IPS-NIHi7 (cell line): ENCODE measurements around the gene SLC38A10.

Experiments
- DNase-seq: peaks from one replicate; pipeline ENCODE4 v3.0.0; 2012; ENCODE audit warnings: mixed read lengths; ENCODE audit errors: extremely low spot score

Gene SLC38A10

DNA sequence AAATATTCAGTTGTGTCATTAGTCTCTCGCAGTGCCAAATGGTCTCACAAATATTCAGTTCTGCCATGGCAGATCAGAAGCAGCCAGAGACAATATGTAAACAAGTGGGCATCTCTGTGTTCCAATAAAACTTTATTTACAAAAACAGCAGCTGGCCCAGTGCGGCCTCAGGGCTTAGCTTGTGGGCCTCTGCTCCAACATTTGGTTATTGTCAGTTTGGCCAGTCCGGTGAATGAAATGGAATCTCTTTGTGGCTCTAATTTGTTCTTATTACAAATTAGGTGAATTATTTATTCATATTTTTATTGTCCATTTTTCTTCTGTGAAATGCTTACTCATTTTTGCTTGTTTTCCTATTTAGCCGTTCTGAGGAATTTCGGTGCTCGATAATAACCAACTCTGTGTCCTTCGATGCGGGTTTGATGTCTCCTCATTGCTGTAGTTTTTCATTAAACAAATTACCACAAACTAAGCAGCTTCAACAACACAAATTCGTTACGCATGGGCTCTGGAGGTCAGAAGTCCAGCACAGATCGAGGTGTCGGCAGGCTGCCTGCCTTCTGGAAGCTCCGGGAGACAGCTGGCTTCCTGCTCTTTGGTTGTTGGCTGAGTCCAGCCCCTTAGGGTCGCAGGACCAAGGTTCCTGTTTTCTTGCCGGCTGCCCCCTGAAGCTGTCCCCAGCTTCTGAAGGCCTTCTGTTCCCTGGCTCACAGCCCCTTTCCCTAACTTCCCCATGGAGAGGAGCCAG, 4.1 kb upstream of the SLC38A10 start:
- no peak for DNase-seq

DNA sequence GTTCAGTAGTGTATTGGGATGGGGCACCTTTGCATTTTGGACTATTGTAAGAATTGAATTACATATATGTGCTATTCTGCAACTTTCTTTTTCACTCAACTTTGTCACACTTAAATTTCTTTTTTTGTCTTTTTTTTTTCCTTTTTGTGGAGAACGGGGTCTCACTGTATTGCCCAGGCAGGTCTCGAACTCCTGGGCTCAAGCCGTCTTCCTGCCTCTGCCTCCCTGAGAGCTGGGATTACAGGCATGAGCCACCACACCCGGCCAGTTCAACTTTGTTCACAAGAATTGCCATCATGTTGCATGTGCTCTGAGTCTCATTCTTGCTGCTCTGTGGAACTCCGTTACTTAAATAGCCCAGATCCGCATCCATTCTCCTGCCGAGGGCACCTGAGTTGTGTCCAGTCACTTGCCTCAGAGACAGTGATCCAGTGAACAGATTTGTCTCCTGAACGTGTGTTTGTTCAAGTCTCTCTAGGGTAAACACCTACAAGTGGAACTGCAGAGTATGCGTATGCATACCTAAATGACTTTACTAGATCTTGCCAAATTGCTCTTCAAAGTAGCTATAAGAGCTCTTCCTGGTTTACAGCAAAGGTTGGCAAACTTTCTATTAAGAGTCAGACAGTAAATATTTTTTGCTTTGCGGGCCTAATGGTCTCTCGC, 3.4 kb upstream of the SLC38A10 start:
- DNase-seq, result no peak

DNA sequence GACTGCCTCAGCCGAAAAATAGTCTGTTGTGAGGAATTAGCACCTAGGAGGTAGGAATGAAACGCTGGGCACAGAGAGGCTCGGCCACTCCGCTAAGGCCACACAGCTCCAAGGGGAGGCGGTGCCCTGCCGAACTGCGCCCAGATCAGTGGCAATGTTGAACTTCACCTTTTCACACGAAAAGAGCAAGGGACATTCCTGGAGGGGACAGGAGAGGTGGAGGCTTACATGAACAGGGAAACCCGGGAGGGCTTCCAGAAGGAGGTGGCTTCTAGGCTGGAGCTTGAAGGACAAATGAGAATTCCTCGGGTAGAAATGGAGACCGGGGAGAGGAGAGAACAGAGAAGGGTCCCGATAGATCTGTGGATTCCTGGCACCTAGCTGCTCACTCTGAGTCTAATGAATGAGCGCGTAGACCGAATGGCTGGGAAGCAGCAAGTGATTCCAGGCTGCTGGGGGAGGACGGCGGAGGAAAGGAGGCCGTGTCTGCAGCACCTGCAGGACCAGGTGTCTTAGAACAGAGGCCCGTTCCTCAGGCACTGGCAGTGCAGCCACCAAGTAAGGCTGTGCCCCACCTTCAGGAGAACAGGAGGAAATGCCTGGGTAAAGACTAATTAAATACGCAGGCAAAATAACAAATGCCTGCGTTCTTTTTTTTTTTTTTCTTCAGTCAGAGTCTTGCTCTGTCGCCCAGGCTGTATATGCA, 722 bp upstream of the SLC38A10 start:
- peak; percentile 75 for DNase-seq

DNA sequence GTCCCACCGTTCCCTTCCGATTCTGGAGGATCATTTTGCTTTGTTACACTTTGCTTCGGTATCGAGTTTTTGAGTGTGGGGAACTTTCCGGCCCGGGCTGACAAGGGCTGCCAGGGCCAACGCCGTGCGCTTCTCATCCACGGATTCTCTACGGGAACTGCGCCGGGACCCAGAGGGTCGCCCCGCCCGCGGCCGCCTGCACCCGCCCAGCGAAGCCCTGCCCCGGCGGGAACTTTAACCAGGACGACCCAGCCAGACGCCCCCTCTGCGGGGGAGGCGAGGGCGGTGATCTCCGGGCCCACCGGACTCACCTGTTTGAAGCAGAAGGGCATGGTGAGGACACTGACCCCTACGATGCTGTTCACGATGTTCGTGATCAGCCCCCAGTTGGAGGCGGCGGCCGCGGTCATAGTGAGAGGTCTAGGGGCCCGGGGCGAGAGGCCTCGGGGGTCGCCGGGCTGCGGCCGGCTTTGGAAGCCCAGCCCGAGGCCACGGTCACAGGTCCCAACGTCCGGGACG, 536 bp downstream of the SLC38A10 start:
- no peak for DNase-seq

DNA sequence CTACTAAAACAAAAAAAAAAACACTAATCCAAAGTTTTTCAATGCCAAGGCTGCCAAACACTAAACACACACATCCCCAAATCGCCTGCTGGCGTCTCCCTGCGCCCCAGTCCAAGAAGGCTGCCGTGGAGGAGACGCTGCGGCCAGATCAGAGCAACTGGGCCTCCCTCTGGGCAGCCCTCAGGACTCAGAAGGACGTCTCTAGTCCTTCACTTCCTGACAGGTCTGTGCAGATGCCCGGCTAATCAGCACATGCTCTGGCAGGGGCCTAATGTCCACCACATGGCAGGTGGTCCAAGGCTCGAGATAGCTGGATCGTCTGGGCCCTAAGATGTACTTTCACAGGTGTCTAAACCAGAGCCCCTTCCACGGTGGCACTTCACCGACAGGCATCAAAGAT, 2.7 kb downstream of the SLC38A10 start:
- DNase-seq, result no peak

DNA sequence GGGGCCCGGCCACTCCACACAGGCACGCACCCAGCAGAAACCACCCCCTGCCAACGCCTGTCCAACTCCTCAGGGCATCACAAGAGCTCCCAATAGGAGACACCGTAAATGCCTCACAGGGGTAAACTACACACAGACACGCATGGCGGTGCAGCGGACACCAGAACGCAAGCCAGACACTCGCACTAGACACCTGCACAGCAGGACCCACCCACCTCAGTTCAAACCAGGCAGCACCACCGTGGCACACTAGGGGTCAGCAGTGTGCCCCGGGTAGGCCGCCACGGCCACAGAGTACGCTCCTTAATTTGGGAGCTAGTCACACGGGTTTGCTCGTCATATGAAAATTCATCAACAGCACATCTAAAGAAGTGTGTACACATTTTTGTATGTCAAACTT, 3.4 kb downstream of the SLC38A10 start:
- DNase-seq, result peak; percentile 89

DNA sequence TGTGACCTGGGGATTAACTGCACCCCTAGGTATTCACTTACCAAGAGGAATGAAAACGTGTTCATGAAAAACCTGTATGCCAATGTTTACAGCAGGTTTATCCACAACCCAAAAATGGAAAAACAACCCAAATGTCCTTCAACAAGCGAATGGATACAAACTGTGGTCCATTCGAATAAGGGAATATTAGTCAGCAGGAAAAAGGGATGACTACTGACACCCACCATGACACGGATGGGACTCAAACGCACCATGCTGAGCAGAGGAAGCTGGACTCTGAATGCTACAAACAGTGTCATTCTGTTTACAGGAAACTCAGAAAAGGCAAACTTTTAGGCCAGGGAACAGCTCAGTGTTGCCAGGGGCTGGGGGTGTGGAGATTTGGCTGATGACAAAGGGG, 4.9 kb downstream of the SLC38A10 start:
- DNase-seq, result no peak

DNA sequence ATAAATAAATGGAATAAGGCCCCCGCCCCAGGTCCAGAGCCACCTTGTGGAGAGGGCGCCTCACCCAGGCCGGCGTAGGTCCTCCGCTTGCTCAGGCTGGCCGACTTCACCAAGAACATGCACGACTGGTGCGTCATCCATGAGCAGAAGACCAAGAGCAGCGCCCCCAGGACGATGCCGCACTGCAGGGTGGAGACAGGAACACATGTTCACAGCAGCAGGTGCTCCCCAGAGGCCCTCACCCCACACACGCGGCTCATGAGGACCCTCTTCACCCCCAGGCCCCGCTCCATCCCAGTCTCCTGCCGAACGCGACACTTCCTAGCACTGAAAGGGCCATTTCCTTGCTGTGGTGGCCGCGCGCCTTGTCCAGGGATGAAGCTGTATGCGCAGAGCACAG, 5.5 kb downstream of the SLC38A10 start:
- DNase-seq, result no peak

DNA sequence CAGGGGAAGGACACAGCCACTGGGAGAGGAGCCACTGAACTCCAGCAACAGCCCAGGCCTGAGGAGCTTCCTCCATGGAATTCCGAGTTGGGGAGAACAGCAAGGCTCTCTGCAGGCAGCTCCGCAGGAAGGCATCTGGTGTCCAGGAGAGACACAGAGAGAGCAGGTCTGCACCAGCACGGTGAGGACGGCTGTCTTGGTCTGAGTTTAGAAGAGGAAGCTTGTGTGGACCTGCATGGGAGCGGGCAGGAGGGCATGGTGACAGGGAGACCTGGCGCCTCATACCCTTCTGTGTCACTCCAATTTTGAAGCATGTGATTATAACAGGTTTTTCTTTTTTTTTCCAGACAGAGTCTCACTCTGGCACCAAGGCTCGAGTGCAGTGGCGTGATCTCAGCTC, 6.4 kb downstream of the SLC38A10 start:
- no peak for DNase-seq

DNA sequence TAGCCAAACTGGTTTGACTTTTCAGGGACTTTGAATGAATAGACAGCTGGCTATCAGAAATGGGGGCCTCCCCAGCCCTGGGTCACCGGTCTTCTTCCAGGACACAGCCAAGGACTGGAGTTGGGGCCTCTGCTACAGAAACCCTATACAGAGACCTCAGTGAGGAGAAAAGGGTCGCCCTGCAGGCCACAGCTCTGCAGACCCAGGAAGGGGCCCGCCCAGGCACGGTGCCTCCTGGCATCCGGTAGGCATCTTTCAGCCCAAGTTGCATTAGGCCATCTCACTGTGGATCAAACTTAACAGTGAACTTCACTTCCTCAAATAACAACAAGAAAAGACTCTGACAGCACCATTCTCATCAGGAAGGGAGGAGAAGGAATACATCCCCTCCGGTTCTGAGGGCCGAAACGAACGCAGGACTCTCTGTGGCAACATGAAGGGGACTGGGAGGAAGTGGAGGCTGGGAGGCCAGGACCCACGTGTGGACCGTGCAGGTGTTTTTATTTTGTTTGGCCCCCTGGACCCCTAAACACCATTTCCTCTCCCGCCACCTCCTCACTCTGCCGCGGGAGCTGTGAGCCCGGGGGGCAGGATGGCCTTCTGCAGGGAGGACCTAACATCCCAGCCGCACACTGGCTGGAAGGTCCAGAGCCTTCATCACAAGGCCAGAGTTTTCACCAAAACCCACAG, 7.2 kb downstream of the SLC38A10 start:
- no peak for DNase-seq

DNA sequence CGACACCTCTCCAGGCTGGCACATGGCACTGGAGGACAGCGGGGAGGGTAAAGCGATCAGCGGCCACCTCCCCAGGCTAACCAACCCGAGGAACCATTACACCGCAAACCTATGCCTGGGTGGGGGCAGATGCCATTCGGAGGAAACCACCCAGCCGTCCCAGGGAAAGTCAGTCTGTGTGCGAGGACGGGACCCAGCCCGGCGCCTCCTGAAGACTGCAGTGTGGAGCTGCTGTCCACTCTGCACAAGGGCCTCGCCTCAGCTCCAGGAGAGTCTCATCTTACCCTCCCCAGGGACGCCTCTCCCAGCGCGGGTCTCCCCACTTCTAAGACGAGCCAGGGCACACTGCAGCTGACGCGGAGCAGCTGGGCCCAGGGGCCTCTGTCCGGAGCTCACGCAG, 8.0 kb downstream of the SLC38A10 start:
- DNase-seq, result no peak

DNA sequence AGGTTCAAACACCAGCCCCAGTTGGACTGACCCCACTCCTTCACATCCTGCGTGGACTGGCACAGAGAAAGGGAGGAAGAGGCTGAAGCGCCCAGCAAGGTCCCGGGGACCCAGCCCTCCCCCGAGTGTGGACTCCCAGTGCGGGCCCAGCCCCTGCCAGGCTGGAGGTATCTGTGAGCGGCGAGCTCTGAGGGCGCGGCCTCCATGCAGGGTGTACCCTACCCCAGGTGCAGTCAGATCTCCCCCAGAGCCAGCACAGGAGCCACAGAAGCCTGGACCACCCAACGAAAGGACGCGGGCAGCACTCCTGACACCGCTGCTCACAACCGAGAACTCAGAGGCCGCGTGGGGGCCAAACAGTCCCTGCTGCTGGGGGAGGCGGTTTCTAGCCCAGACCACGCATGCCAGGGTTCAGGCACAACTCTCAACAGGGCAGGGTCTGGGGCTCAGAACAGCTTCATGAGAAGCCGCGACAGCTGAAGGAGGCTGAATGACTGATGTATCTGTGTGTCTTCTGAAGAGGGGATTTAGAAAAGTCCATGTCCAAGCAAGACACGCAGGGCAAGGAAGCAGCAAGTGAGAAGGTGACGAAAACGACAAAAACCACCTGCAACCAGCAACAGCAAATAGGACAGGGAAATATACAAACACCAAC, 8.5 kb downstream of the SLC38A10 start:
- DNase-seq, result no peak

DNA sequence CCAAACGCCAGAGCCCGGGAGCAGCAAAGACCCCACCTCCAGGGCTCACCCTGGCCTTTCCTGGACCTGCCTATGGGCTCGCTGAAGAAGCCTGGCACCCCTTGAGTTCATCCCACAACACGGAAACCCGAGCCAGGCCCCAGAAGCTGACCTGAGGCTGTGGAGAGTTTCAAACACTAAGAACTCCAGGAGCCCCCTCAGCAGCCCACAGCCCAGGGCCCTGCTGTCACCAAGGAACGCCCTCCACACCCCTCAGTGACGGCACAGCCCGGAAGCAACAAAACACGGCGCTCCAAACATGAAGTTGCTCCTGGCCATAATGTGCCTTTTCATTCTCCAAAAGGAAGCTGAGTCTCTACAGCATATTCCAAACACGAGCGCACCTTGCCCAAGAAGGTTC, 9.2 kb downstream of the SLC38A10 start:
- no peak for DNase-seq

DNA sequence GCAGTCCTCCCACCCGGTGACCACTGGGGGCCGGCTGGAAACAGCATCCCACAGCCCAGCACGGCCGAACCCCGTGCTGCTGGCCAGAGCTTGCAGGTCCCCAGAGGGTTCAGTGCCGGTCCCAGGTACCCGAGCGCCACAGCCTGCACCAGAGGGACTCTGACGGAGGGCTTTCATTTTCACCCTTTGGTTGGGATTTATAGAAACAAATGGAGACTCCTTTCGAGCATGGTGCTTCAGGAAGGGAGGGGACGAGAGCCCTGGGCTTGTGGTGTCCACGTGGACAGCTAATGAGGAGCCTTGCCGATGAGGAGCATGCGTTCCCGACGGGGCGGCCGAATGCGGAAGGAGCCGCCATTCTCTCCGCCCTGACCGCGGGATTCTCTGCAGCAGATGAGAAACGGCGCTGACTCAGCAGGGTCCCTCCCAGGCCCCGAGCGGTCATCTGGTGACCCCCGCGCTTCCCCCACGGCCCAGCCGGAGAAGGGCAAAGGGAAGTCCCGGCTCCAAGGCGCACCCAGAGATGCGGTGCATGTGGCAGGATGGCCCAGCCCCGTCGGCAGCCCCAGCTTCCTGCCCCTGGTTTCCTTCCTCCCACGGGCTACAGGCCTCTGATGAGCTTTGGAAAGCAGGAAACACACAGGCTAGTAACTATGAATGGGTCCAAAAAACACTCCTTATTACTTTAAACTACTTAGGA, 9.8 kb downstream of the SLC38A10 start:
- no peak for DNase-seq

DNA sequence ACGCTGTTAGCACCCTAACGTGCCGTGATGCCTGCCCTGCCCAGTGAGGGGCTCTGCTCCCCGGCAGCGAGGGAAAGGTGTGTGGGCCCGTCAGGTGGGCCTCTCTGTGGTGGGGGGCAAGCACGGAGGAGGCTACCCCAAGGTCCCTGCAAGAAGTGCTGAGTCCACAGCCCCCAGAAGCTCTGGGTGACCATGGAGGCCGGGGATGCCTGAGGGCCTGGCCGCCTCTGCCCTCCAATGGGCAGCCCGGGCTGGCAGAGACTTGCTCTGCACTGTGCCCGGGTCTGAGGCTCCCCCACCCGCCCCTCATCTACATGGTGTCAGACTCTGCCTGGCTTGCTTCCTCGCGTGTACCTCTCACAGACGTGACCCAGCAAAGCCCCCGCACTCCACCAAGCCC, 12.2 kb downstream of the SLC38A10 start:
- DNase-seq, result no peak

DNA sequence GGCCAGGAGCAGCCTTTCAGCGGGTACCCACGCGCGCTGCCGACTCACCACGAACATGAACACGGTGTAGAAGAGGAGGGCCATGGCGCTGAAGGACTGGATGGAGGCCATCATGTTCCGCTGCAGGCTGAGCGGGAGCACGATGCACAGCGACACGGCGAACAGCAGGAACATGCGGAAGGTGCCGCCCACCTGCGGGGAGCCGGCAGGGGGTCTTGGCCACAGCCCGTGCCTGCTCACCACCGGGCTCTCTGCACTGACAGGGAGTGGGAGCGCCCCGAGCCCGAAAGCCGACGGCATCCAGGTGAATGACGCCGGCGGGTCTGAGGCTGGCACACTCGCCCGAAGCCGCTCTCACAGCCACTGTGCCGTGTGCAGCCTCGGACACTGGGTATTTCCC, 13.0 kb downstream of the SLC38A10 start:
- DNase-seq, result no peak

DNA sequence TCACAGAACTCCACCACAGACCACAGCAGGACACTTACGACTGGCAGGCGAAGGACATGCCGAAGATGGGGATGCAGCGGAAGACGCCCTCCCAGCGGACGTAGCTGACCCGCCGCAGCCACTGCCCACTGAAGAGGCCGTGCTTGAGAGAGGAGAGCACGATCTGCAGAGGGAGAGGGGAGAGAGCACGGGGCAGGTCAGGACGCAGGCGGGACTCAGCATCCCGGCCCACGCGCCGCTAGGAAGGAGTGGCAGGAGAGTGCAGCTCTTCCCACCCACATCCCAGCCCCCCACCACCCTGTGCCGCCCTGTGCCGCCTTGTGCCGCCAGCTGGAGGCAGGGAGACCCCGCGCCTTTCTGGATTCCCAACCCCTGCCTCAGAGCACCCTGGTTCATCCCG, 14.5 kb downstream of the SLC38A10 start:
- no peak for DNase-seq

DNA sequence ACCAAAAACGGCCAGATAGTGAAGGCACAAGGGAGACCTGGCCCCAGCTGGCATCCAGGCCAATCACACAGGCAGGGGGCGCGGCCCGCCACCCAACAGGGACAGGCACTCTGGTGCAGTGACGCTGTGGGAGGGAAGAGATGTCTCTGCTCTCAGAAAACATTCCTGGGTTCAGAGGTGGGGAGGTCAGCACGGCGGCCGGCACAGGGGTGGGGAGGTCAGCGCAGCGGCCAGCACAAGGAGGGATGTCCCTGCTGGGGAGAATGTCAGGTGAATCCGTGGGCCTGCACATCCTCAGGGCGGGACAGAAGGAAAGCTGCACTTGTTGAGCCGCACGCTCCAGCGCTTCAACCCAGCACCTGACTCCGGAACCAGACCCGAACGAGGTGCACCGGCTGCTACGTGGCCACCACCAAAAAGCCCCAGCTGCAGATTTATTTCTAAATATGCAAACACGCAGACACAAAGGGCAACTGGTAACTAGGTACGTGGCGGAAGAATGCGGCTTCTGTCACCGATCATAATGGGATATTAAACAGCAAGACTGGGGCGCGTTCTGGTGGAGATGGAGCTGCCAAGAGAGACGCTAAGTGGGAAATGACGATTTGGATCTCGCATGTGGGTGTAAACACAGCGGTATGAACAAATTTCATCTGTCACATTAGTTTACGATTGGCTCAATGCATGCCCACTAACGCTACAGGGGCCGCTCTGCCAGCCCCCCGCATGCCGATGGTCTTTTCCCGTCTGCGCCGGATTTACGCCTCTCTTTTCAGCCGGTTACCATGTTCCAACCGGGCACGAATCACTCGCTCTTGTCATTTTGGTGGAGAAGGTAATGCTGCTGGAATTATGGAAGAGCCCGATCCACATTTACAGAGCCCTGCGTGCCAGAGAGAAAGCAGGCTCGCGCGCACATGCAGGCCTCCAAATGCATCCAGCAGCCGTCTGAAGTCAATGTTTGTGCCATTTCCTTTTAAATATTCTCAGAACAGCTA, 15.5 kb downstream of the SLC38A10 start:
- no peak for DNase-seq

DNA sequence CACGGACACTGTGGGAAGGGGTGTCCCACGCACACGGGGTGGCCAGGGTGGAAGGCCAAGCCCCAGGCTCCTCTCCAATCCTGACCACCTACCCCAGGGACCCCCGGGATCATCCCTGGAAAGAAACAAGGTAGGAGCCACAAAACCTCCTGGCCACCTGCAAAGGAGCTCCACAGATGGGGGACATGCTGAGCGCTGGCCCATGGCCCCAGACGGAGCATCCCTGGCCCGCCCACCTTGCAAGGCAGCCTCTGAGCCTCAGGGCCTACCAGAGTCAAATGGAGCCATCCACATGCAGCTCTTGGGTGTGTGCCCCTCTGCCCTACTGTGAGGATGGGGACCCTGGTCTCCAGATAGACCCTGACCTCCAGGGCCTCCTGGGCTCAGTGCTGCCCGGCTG, 16.3 kb downstream of the SLC38A10 start:
- DNase-seq, result no peak
